Panc1 (cell line): Measurements from ENCODE around the gene GGA2. TPM values are rescaled to one million over a fixed set of nuclear protein-coding genes. Genes with fewer than 3 reads are reported as not detected.
"Not testable (repeated sequence)": the region's sequence is repeated elsewhere in the genome, so short reads cannot be mapped to it uniquely, and the experiment has no call there.

Experiments used
- ATAC-seq: fragments of 200-7000 bp; cut with Tn5 transposase; 2 replicates; pipeline ENCODE4 v1.9.1; 2020; ENCODE audit warnings: mild to moderate bottlenecking, moderate library complexity
- BruUV-seq: library from RNA; stranded (reverse); fragments of 400-500 nt; replicated peaks from 2 replicates; lab custom pipeline; 2021; lab: Mats Ljungman, UMichigan
- CTCF ChIA-PET: fragments of 300-600 bp; sonication (Branson Sonifier 250); formaldehyde crosslinking; loops from one replicate; lab custom pipeline; 2022; ENCODE audit warnings: antibody characterized with exemption; lab: Charles Lee
- POLR2A ChIA-PET: fragments of 300-600 bp; sonication (Branson Sonifier 250); formaldehyde crosslinking; loops from one replicate; lab custom pipeline; 2022; ENCODE audit warnings: antibody characterized with exemption; lab: Charles Lee
- DNase-seq: peaks from one replicate; pipeline ENCODE4 v3.0.0-alpha.2; 2010; ENCODE audit warnings: low read depth, low spot score
- H3K27ac ChIP-seq: 2 replicates; pipeline ENCODE4 v1.5.1; 2011; ENCODE audit warnings: mild to moderate bottlenecking, low read length, inconsistent platforms
- H3K27me3 ChIP-seq: fragments of 200-500 bp; sonication (Bioruptor generic); 2 replicates; pipeline ENCODE4 v1.6.0; 2014; ENCODE audit warnings: low read length, inconsistent platforms; ENCODE audit not compliant: control insufficient read depth, insufficient read depth
- H3K36me3 ChIP-seq: fragments of 200-500 bp; sonication (Bioruptor generic); 2 replicates; pipeline ENCODE4 v1.5.1; 2014; ENCODE audit warnings: inconsistent platforms, mild to moderate bottlenecking, low read length, moderate library complexity; ENCODE audit not compliant: control insufficient read depth, insufficient read depth
- H3K4me1 ChIP-seq: 2 replicates; pipeline ENCODE4 v1.5.1; 2011; ENCODE audit warnings: inconsistent platforms, mild to moderate bottlenecking, low read length, moderate library complexity; ENCODE audit not compliant: control insufficient read depth, insufficient read depth
- H3K4me3 ChIP-seq, 2 experiments: 2 replicates each; pipeline ENCODE4 v1.5.1; 2011 to 2012; ENCODE audit warnings: low read depth in 2 of 2, low read length in 2 of 2, mild to moderate bottlenecking in 2 of 2, inconsistent platforms in 1 of 2, moderate library complexity in 1 of 2
- H3K9me3 ChIP-seq: fragments of 200-500 bp; sonication (Bioruptor generic); 2 replicates; pipeline ENCODE4 v1.5.1; 2014; ENCODE audit warnings: low read depth, mild to moderate bottlenecking, inconsistent platforms, low read length, moderate library complexity; ENCODE audit not compliant: control insufficient read depth, insufficient read depth
- CTCF ChIP-seq: fragments of 450-650 bp; IDR thresholded peaks from 2 replicates; pipeline ENCODE4 v1.5.1; 2017; ENCODE audit warnings: mild to moderate bottlenecking
- POLR2AphosphoS5 ChIP-seq: IDR thresholded peaks from 2 replicates; pipeline ENCODE4 v1.6.1; 2012; ENCODE audit warnings: mild to moderate bottlenecking, low read depth, low read length, moderate library complexity
- REST ChIP-seq, 2 experiments: IDR thresholded peaks; 2 replicates each; pipeline ENCODE4 v1.6.1; 2011 to 2012; ENCODE audit warnings: low read depth in 2 of 2, control low read depth in 1 of 2, low read length in 1 of 2, mild to moderate bottlenecking in 1 of 2, moderate library complexity in 1 of 2; ENCODE audit not compliant: insufficient read depth in 1 of 2
- SIN3A ChIP-seq: IDR thresholded peaks from 2 replicates; pipeline ENCODE4 v1.6.1; 2012; ENCODE audit warnings: low read depth, mild to moderate bottlenecking, low read length, moderate library complexity, borderline replicate concordance; ENCODE audit not compliant: insufficient read depth
- TCF7L2 ChIP-seq: IDR thresholded peaks from 2 replicates; pipeline ENCODE4 v1.6.1; 2011; ENCODE audit warnings: mild to moderate bottlenecking, low read depth, low read length, inconsistent platforms
- in situ Hi-C: cut with HindIII; loops from 2 replicates; pipeline ENCODE4 v1.10.0; 2016; ENCODE audit warnings: low sequenced_read_pairs, low pct_unique_long_range_greater_than_20kb
- intact Hi-C: fragments of 100-400 bp; cut with micrococcal nuclease; formaldehyde crosslinking; loops from one replicate; pipeline ENCODE4 v1.10.0; 2022; ENCODE audit not compliant: unreplicated experiment
- total RNA-seq: library from RNA; stranded (reverse); gene quantifications from one replicate; pipeline ENCODE4 v1.2.1, GENCODE V29; 2021; ENCODE audit not compliant: unreplicated experiment

GGA2 gene
- total RNA-seq, 1 experiment from 2014 or later, result 100 TPM

GRCh38 chr16:23544436-23544835, 34.1 kb upstream of the GGA2 start:
- no peak for DNase-seq
- BruUV-seq, result no TSS peak
- Histone ChIP-seq H3K27me3 (no peaks in the 10 kb centered on the region), H3K27ac (no peak overlapping the region), H3K4me3 (no peak overlapping the region), H3K4me1 (no peaks in the 10 kb centered on the region), H3K9me3 (no peaks in the 10 kb centered on the region), H3K36me3 (peaks cover 19% of the 10 kb centered on the region)
- POLR2A ChIA-PET, result no interaction called here
- no peak for TF ChIP-seq CTCF
- TF ChIP-seq SIN3A, result no peak
- no peak for TF ChIP-seq TCF7L2
- no peak for TF ChIP-seq POLR2AphosphoS5
- no peak for TF ChIP-seq REST (IDR thresholded peaks at IDR 0.05; ENCODE audit: insufficient read depth in 1 of 2, low read depth in 2 of 2, low read length in 1 of 2)
- no peak for ATAC-seq
- intact Hi-C loops (no loop called here), in situ Hi-C loops (no loop called here)
- CTCF ChIA-PET, result no interaction called here

GRCh38 chr16:23540817-23541178, 30.5 kb upstream of the GGA2 start:
- BruUV-seq, ATAC-seq, H3K36me3 ChIP-seq, in situ Hi-C loops, H3K4me3 ChIP-seq, H3K27me3 ChIP-seq, DNase-seq, H3K27ac ChIP-seq, POLR2A ChIA-PET, H3K9me3 ChIP-seq, intact Hi-C loops, H3K4me1 ChIP-seq: not testable (repeated sequence)
- CTCF ChIA-PET, result interaction anchor here (0.6 kb wide), 1 partner anchor 17 kb away, joined by 3 read pairs; the partner anchor contains the start of gene UBFD1

- ChIA-PET CTCF (interaction anchor here (0.6 kb wide), 1 partner anchor 17 kb away, joined by 3 read pairs; the partner anchor contains the start of gene UBFD1), POLR2A (no interaction called here)
- Histone ChIP-seq H3K27ac (no peak overlapping the region), H3K36me3 (peaks cover 9% of the 10 kb centered on the region), H3K27me3 (no peaks in the 10 kb centered on the region), H3K4me1 (no peaks in the 10 kb centered on the region), H3K9me3 (no peaks in the 10 kb centered on the region), H3K4me3 (no peak overlapping the region)
- intact Hi-C loops (no loop called here), in situ Hi-C loops (no loop called here)
- BruUV-seq, result no TSS peak
- ATAC-seq (no peak), DNase-seq (peak; percentile 30)
- TF ChIP-seq CTCF, result no peak
- TF ChIP-seq SIN3A, result no peak
- TF ChIP-seq TCF7L2, result no peak
- TF ChIP-seq POLR2AphosphoS5, result no peak
- no peak for TF ChIP-seq REST (IDR thresholded peaks at IDR 0.05; ENCODE audit: insufficient read depth in 1 of 2, low read depth in 2 of 2, low read length in 1 of 2)
Observed at GRCh38 chr16:23539984-23540816, 29.9 kb upstream of the GGA2 start.
